ENCODE results near the gene SPTSSA.
"Not testable (repeated sequence)": the region's sequence is repeated elsewhere in the genome, so short reads cannot be mapped to it uniquely, and the experiment has no call there.

SPTSSA gene

GRCh38 chr14:34470319-34470718, 8.3 kb upstream of the SPTSSA start:
- no peak for DNase-seq

DNA sequence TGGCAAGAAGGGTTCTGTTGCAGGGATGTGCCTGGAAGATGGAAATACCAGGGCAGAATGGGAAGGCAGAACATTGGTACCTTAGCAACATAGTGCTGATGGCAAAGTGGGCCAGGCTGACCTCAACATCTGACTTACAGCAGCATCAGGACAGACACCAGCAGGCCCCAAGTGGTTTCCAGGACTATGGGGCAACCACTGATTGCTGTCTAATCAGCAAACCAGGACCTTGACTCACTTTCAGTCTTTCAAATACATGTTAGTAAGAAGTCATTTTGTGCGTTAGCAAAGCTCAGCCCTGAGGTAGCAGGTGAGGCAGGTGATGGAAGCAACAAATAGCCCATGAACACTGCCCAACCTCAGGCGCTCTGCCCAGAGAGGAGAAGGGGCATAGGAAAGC, 4.7 kb upstream of the SPTSSA start:
- no peak for DNase-seq

GRCh38 chr14:34465069-34465859, 3.2 kb upstream of the SPTSSA start:
- DNase-seq = peak; percentile 41 to 65

- DNase-seq = no peak
These were observed 1.5 kb upstream of the SPTSSA start for GRCh38 chr14:34463598-34463961.

- peak; percentile 50 to 64 for DNase-seq
These were observed 507 bp downstream of the SPTSSA start for GRCh38 chr14:34461334-34462131.

DNA sequence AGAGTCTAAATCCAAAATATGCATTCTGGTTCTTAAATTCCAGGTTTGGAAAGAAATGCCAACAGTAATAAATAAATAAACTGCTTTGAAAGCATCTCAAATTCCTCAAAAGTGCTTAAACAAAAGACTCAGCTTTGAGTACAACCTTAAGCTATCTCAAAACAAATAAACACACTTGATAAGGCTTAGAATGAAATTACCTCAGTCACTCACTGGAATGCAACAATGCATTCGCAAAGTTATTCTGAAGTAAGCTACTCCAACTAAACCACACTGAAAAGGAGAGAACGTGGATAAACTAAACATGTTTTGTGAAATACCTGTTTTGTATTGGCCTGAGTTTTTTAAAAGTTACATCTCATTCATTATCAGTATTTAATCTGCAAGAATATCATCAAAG, 1.2 kb downstream of the SPTSSA start:
- DNase-seq = no peak

GRCh38 chr14:34460295-34460694, 1.7 kb downstream of the SPTSSA start:
- no peak for DNase-seq

DNA sequence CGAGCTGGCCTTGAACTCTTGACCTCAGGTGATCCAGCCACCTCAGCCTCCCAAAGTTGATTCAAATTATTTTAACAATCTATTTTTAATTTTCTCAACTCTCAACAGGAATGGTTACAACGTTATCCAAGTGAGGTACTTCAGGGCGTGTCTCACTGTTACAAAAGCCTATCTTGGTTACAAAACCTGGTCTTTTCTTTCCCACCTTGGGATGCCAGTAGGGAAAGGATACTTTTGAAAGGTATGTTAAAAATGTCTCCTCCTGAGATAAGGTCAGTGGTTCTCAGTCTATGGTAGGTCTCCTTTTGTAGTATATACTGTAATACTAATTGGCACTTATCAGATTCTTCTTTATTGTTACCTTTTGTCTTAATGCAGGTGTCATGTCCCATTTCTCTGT, 4.9 kb downstream of the SPTSSA start:
- DNase-seq = no peak

DNA sequence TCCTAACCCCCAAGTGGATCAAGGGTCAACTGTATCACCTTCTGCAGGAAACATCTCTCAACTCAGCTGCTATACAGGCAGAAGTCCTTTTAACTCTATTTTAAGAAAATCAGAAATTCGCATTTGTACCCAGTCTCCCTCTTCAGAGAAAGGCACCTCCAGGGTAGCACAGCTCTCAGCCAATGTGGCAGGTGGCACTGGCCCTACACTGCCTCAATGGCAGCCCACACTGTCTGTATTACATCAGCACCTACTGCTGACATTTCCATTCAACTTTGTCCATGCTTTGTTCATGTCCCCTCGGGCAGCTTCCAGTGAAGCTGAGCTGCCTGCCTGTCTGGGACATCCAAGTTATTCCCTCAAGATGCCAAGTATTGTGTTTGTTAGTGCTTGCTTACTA, 8.8 kb downstream of the SPTSSA start:
- DNase-seq = no peak

GRCh38 chr14:34452258-34452822, 9.7 kb downstream of the SPTSSA start:
- DNase-seq = no peak

DNA sequence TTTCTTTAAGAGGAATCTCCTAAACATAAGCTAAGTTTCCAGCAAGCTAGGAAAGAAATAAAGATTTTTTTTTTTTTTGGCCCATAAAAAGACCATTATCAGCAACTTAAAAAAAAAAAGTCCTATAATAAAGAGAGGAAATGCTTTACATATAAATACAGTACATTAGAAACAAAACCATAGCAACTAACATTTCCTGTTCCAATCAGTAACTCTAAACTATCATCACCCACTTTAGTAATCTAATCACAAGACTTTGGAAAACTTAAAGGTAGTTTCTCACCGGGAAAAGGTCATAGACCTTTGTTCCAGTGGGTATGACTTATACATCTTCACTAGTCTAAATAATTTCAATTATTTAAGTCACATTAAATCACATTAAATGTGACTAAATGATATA, 11.1 kb downstream of the SPTSSA start:
- DNase-seq = no peak

DNA sequence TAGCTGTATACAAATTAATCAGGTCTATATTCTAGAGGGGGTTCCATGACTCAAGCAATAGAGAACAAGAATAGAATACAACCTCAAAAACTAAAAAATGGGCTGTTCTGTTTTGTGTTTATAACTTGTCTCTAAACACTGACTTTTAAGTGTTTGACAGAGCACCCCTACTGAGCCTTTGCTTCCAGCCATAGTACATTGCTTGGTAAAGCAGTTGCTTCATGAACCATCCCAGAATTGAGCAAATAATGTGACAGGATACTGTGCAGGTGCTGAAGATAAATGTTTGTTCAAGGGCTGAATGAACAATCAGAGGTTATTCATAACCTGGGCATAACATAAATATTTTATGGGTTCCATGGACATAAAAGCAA, 11.5 kb downstream of the SPTSSA start:
- no peak for DNase-seq

GRCh38 chr14:34449819-34450541, 12.1 kb downstream of the SPTSSA start:
- no peak for DNase-seq

DNA sequence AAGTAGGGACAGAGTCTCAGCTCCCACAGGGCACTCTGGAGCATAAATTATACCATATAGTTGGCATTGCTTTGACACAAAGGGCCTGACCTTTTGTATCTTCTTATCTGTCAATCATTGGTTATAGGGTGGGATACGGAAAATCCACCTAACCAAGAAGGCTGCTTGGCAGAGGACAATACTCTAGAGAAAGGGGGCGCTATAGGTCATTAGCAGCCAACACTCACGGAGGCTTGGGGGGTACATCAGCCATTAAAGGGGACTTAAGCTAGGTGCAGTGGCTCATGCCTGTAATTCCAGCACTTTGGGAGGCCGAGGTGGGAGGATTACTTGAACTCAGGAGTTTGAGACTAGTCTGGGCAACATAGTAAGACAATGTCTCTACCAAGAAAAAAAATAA, 22.9 kb downstream of the SPTSSA start:
- no peak for DNase-seq

DNA sequence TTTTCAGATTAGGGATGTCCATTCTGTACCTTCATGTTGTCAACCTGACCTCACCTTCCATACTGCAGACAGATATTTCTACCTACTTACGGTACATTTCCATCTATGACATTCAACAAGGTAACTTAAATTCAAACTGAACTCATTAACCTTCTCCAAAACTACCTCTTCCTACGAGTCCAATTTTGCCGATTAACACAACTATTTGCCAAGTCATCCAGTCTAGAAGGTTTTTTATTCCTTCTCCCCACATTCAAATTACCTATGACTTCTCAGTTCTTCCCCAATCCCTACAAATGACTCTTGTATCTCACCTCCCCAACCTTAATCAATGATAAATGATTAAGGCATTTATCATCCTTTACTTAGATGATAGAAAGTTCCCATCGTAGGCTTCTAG, 23.6 kb downstream of the SPTSSA start:
- DNase-seq = no peak

DNA sequence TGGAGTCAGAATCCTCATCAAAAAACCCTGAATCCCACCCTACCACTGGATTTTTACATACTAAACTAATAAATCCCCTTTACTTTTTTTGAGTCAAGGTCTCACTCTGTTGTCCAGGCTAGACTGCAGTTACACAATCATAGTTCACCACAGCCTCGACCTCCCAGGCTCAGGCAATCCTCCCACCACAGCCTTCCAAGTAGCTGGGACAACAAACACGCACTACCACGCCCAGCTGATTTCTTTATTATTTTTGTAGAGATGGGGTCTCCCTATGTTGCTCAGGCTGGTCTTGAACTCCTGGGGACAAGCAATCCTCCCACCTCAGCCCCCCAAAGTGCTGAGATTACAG, 24.3 kb downstream of the SPTSSA start:
- no peak for DNase-seq

DNA sequence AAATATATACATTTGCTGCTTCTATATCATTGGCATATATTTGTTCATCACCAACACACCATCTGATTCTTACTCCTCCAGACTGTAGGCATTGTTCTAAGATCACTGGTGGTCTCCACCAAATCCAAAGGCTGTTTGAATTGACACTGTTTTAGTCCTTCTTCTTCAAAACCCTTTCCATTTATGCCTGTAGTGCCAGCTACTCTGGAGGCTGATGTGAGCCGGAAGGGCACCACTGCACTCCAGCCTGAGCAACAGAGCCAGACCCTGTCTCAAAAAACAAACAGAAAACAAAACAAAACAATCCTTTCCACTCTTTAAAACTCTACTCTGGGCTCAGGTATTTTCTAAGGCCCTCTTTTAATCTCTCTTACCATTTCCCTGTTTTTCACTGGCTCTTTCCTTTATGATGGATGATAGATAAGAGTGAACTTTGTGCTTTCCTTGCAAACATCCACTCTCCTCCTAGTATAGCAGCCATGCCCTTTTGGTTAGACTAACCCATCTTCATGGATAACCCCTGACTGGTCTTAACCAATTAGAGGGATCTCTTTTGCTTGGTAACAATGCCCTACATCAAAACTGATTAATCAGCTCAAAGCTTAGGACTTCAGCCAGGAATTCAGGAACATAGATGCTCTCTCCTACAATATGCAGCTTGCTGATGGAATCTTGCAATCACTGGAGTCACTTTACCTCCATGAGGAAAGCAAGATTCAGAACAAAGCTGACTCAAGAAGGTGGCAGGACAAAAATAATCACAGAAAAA, 24.9 kb downstream of the SPTSSA start:
- DNase-seq = no peak

DNA sequence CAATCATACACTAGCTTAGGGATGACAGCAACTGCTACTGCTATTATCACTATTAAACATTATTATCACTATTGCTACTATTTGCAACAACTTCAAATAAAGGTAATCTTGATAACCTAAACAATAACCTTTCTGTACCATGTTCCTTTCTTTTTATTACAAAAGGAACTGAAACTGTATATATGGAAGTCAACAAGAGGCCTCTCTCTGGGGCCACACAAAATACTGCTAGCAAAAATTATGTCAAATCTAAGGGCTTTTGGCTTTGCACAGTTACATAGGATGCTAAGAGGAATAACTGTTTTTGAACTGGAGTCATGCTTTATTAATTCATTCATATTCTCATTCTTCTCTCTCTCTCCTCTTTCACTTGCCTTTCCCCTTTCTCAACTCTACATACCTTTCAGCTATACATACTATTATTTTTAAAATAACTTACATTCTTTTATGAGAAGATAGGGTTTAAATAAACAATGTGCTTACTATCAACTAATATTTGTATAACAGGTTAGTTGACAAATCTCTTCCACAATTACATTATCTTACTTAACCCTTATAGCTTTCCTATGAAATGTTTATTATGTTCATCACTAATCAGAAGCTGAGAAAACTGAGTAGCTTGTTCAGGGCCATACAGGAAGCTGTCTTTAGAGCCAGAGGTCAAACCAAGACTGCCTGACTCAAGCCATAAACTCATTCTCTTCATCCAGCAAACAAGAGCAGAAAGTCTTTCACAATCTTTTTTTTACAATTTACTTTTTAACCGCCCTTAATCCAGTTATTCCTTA, 25.7 kb downstream of the SPTSSA start:
- no peak for DNase-seq

- no peak for DNase-seq
These were observed 28.1 kb downstream of the SPTSSA start for GRCh38 chr14:34433957-34434356.

GRCh38 chr14:34428102-34428466, 34.0 kb downstream of the SPTSSA start:
- not testable (repeated sequence) for DNase-seq

- no peak for DNase-seq
These were observed 35.4 kb downstream of the SPTSSA start for GRCh38 chr14:34426313-34427295.
